Measurements from ENCODE around the gene EPHA8. TPM values are rescaled to one million over a fixed set of nuclear protein-coding genes. Genes with fewer than 3 reads are reported as not detected.

EPHA8 gene
- total RNA-seq, 2 experiments from 2014 or later: not detected

GRCh38 chr1:22544606-22545005 is 18.7 kb upstream of the EPHA8 start:
- no peaks in the 10 kb centered on the region for H3K36me3 Mint-ChIP-seq (ENCODE audit: low read depth)
- peaks cover 1% of the 10 kb centered on the region for H3K4me1 Mint-ChIP-seq (ENCODE audit: low read depth)
- no peaks in the 10 kb centered on the region for H3K4me1 ChIP-seq (ENCODE audit: insufficient read depth, low read length)
- DNase-seq (no peak), ATAC-seq (ENCODE audit: poor library complexity) (no peak)
- intact Hi-C loops (cut with DNase I, micrococcal nuclease): no loop called here
- peaks cover 0 to 6% of the 10 kb centered on the region in 2 experiments for H3K9me3 ChIP-seq (ENCODE audit: control insufficient read depth in 1 of 2, insufficient read depth in 1 of 2, low read length in 2 of 2)
- H3K9me3 Mint-ChIP-seq: no peaks in the 10 kb centered on the region
- no peaks in the 10 kb centered on the region for H3K36me3 ChIP-seq (ENCODE audit: insufficient read depth, low read length)
- H3K4me3 Mint-ChIP-seq: no peak overlapping the region
- H3K27ac ChIP-seq (ENCODE audit: low read depth in 1 of 2, low read length in 2 of 2): no peak overlapping the region
- H3K27ac Mint-ChIP-seq: no peak overlapping the region
- ChIA-PET CTCF (no interaction called here), POLR2A (no interaction called here)
- no peak overlapping the region for H3K4me3 ChIP-seq (ENCODE audit: low read length)
- peaks cover 5 to 17% of the 10 kb centered on the region in 2 experiments for H3K27me3 ChIP-seq (ENCODE audit: control insufficient read depth in 1 of 2, insufficient read depth in 2 of 2, low read length in 2 of 2)
- peaks cover 27% of the 10 kb centered on the region for H3K27me3 Mint-ChIP-seq
- no peak for TF ChIP-seq CTCF (IDR thresholded peaks at IDR 0.05)

DNA sequence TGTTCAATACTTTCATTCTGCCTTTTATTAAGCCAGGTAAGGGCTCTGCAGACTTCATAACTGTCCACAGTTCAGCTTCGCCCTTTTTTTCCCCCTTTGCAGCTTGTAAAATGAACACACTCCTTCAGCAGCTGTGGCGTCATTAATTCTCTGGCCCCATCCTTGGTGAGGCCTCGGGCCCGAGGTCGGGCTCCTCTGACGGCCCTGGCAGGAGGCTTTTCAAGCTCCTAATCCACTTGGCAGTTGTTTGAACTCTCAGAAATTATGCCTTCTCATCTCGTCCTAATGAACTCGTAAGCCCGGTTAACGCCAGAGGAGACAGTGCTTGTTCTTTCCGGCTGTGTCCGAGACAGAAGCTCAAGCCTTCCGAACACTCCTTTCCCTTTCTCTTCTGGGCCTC is 18.1 kb upstream of the EPHA8 start:
- Histone ChIP-seq H3K36me3 (ENCODE audit: insufficient read depth, low read length) (no peaks in the 10 kb centered on the region), H3K4me3 (ENCODE audit: low read length) (no peak overlapping the region), H3K27ac (ENCODE audit: low read depth in 1 of 2, low read length in 2 of 2) (no peak overlapping the region), H3K27me3 (ENCODE audit: control insufficient read depth in 1 of 2, insufficient read depth in 2 of 2, low read length in 2 of 2) (peaks cover 5 to 17% of the 10 kb centered on the region in 2 experiments), H3K4me1 (ENCODE audit: insufficient read depth, low read length) (no peaks in the 10 kb centered on the region), H3K9me3 (ENCODE audit: control insufficient read depth in 1 of 2, insufficient read depth in 1 of 2, low read length in 2 of 2) (peaks cover 0 to 6% of the 10 kb centered on the region in 2 experiments)
- Mint-ChIP-seq H3K4me3 (no peak overlapping the region), H3K27ac (no peak overlapping the region), H3K4me1 (ENCODE audit: low read depth) (no peaks in the 10 kb centered on the region), H3K9me3 (no peaks in the 10 kb centered on the region), H3K27me3 (peaks cover 31% of the 10 kb centered on the region), H3K36me3 (ENCODE audit: low read depth) (no peaks in the 10 kb centered on the region)
- DNase-seq (no peak), ATAC-seq (ENCODE audit: poor library complexity) (no peak)
- ChIA-PET POLR2A (no interaction called here), CTCF (no interaction called here)
- no peak for TF ChIP-seq CTCF (IDR thresholded peaks at IDR 0.05)
- intact Hi-C loops (cut with DNase I, micrococcal nuclease): no loop called here

DNA sequence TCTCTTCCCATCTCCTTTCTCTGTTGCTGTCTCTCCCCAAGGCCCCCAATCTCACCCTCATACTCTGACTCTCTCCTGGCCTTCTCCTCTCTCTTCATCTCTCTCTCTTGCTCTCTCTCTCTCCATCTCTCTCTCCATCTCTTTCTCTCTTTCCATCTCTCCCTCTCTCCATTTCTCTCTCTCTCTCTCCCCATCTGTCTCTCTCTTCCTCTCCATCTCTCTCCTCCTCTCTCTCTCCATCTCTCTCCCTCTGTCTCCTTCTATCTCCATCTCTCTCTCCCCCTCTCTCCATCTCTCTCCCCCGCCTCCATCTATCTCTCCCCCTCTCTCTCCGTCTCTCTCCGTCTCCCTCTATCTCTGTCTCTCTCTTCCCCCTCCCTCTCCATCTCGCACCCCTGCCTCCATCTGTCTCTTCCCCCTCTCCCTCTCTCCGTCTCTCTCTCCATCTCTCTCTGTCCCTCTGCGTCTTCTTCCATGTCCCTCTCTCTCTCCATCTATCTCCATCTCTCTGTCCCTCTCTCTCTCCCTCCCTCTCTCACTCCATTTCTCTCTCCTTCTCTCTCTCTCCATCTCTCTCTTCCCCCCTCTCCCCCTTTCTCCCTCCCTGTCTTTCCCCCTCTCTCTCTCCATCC is 16.0 kb upstream of the EPHA8 start:
- no peak for TF ChIP-seq CTCF (IDR thresholded peaks at IDR 0.05)
- H3K27ac ChIP-seq (ENCODE audit: low read depth in 1 of 2, low read length in 2 of 2): no peak overlapping the region
- H3K9me3 Mint-ChIP-seq: no peaks in the 10 kb centered on the region
- H3K27me3 Mint-ChIP-seq: peaks cover 44% of the 10 kb centered on the region
- ATAC-seq (ENCODE audit: poor library complexity) (no peak), DNase-seq (no peak)
- H3K27me3 ChIP-seq (ENCODE audit: control insufficient read depth in 1 of 2, insufficient read depth in 2 of 2, low read length in 2 of 2): peaks cover 8 to 25% of the 10 kb centered on the region in 2 experiments
- no peak overlapping the region for H3K27ac Mint-ChIP-seq
- no peaks in the 10 kb centered on the region for H3K36me3 Mint-ChIP-seq (ENCODE audit: low read depth)
- CTCF ChIA-PET: no interaction called here
- peaks cover 0 to 6% of the 10 kb centered on the region in 2 experiments for H3K9me3 ChIP-seq (ENCODE audit: control insufficient read depth in 1 of 2, insufficient read depth in 1 of 2, low read length in 2 of 2)
- H3K4me3 ChIP-seq (ENCODE audit: low read length): no peak overlapping the region
- H3K4me1 ChIP-seq (ENCODE audit: insufficient read depth, low read length): no peaks in the 10 kb centered on the region
- H3K36me3 ChIP-seq (ENCODE audit: insufficient read depth, low read length): no peaks in the 10 kb centered on the region
- no peak overlapping the region for H3K4me3 Mint-ChIP-seq
- H3K4me1 Mint-ChIP-seq (ENCODE audit: low read depth): no peaks in the 10 kb centered on the region
- POLR2A ChIA-PET: no interaction called here
- intact Hi-C loops (cut with DNase I, micrococcal nuclease): no loop called here

Data from CD4-positive, alpha-beta T cell (primary cell).